ENCODE results near the gene TBC1D22A. TPM values are rescaled to one million over a fixed set of nuclear protein-coding genes. Genes with fewer than 3 reads are reported as not detected.

The TBC1D22A gene
- total and polyA plus RNA-seq, 9 of the 15 experiments (the other 6 are each of a cell fraction or from before 2014, with no cell fraction given), result 0.20 to 11.5 (median 5.2) TPM

GRCh38 chr22:46754110-46754799, 8.2 kb upstream of the TBC1D22A start (continued):
- TF ChIP-seq ZNF592 (IDR thresholded peaks at IDR 0.05) (peak; percentile 75; the same call in 1 of the 2 replicates), GABPA (tag; conservative IDR thresholded peaks at IDR 0.05; ENCODE audit: low read depth) (peak; percentile 86), SRSF1 (IDR thresholded peaks at IDR 0.05; ENCODE audit: low read depth, low read length) (no peak), KDM1A (IDR thresholded peaks at IDR 0.05) (peak; percentile 25 to 41; a peak in 2 of 4 replicates), SRSF3 (IDR thresholded peaks at IDR 0.05; ENCODE audit: insufficient read depth, low read length) (no peak), ZNF57 (CRISPR knock-in tag; IDR thresholded peaks at IDR 0.05) (no peak), THAP7 (CRISPR knock-in tag; IDR thresholded peaks at IDR 0.05) (no peak), LCOR (CRISPR knock-in tag; IDR thresholded peaks at IDR 0.05) (no peak), ZKSCAN8 (CRISPR knock-in tag; IDR thresholded peaks at IDR 0.05) (no peak), NFXL1 (CRISPR knock-in tag; IDR thresholded peaks at IDR 0.05) (no peak), WHSC1 (IDR thresholded peaks at IDR 0.05; ENCODE audit: low read length) (no peak)
- TF ChIP-seq, protein P1, sequence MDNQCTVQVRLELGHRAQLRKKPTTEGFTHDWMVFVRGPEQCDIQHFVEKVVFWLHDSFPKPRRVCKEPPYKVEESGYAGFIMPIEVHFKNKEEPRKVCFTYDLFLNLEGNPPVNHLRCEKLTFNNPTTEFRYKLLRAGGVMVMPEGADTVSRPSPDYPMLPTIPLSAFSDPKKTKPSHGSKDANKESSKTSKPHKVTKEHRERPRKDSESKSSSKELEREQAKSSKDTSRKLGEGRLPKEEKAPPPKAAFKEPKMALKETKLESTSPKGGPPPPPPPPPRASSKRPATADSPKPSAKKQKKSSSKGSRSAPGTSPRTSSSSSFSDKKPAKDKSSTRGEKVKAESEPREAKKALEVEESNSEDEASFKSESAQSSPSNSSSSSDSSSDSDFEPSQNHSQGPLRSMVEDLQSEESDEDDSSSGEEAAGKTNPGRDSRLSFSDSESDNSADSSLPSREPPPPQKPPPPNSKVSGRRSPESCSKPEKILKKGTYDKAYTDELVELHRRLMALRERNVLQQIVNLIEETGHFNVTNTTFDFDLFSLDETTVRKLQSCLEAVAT (IDR thresholded peaks at IDR 0.05), result no peak
- TF ChIP-seq, protein P2, sequence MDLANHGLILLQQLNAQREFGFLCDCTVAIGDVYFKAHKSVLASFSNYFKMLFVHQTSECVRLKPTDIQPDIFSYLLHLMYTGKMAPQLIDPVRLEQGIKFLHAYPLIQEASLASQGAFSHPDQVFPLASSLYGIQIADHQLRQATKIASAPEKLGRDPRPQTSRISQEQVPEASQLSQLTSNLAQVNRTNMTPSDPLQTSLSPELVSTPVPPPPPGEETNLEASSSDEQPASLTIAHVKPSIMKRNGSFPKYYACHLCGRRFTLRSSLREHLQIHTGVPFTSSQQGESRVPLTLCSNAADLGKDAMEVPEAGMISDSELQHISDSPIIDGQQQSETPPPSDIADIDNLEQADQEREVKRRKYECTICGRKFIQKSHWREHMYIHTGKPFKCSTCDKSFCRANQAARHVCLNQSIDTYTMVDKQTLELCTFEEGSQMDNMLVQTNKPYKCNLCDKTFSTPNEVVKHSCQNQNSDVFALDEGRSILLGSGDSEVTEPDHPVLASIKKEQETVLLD (IDR thresholded peaks at IDR 0.05), result no peak
- TF ChIP-seq, protein P3, sequence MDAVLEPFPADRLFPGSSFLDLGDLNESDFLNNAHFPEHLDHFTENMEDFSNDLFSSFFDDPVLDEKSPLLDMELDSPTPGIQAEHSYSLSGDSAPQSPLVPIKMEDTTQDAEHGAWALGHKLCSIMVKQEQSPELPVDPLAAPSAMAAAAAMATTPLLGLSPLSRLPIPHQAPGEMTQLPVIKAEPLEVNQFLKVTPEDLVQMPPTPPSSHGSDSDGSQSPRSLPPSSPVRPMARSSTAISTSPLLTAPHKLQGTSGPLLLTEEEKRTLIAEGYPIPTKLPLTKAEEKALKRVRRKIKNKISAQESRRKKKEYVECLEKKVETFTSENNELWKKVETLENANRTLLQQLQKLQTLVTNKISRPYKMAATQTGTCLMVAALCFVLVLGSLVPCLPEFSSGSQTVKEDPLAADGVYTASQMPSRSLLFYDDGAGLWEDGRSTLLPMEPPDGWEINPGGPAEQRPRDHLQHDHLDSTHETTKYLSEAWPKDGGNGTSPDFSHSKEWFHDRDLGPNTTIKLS (IDR thresholded peaks at IDR 0.05; ENCODE audit: borderline replicate concordance, low read depth), result peak; percentile 60; the same call in 1 of the 2 replicates

Data from K562 (cell line).